ENCODE measurements around the gene PDIA6.

The PDIA6 gene, protein sequence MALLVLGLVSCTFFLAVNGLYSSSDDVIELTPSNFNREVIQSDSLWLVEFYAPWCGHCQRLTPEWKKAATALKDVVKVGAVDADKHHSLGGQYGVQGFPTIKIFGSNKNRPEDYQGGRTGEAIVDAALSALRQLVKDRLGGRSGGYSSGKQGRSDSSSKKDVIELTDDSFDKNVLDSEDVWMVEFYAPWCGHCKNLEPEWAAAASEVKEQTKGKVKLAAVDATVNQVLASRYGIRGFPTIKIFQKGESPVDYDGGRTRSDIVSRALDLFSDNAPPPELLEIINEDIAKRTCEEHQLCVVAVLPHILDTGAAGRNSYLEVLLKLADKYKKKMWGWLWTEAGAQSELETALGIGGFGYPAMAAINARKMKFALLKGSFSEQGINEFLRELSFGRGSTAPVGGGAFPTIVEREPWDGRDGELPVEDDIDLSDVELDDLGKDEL

DNA sequence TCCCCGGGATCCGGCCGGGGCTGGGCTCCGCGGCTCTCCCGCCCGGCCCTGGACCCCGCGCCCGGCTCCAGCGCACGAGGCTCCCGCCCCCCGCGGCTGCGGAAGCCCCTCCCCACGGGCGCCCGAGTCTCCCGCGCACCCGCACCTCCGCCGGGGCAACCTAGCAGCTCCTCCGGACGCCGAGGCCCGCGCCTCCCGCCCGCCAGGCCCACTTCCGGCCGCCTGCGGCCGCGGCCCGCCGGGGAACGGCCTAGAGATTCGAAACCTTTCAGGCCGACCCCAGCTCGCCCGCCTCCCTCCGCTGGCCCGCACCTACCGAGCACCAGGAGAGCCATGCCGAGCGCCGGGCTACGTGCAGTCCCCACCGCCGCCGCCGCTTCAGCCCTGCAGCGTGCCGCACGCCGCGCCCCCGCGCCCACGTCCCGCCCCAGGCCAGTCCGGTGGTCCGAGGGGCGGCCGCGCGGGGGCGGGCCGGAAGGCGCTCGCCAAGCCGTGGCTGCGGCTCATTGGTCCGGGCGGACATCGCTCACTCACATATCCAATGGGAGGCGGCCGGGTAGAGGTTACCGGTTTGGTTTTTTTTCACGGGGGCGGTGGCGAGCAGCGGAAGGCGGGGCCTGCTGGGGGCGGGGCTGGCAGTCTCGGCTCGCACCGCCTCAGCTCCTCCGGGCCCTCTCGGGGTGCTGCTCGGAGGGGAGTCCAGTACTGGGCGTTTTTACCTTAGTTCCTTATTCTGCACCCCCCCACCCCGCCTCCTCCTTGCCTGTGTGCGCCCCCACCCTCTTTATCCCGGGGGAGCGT lies at the start of gene PDIA6:
Gene PDIA6, minus strand, starts transcription at position 424 of the 801 bp plus-strand sequence. Its CDS starts 89 bp downstream, at position 335.
- peak; percentile 98 for DNase-seq (ENCODE audit: low spot score)

DNA sequence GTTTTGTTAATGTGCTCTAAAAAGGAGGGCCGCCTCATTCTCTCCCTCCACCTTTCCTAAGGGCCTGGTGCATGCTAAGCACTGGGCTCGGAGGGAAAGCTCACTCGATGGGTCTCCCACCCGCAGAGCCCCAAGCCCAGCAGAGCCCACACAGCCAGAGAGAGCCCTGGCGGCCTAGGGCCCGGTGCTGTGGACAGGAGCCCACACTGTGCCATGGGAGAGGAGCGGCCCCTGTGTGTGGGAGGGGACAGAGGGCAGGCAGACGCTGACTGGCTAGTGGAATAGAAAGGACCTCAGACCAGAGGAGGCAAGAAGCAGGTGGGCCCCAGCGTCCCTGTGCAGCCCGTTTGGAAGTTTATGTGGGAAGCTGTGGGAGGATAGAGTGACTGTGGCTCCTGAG lies 49.7 kb upstream of the PDIA6 start:
- no peak for DNase-seq (ENCODE audit: low spot score)

DNA sequence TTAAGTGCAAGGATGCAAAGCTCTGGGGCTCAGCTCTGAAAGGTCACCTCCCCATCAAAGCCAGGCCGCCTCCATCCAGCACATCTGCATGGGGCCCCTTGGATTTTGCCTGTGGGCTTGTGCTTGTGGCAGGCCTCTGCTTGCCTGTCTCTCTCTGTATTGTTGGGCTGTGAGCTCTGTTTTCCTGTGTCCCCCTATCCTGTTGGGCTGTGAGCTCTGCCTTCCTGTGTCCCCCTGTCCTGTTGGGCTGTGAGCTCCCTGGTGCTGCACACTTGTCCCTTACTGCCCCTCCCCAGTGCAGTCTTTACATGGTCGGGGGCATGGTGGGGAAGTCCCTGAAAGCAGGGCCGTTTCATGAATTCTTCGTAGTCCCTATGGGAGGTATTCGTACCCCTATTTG lies 49.2 kb upstream of the PDIA6 start:
- DNase-seq (ENCODE audit: low spot score): no peak

DNA sequence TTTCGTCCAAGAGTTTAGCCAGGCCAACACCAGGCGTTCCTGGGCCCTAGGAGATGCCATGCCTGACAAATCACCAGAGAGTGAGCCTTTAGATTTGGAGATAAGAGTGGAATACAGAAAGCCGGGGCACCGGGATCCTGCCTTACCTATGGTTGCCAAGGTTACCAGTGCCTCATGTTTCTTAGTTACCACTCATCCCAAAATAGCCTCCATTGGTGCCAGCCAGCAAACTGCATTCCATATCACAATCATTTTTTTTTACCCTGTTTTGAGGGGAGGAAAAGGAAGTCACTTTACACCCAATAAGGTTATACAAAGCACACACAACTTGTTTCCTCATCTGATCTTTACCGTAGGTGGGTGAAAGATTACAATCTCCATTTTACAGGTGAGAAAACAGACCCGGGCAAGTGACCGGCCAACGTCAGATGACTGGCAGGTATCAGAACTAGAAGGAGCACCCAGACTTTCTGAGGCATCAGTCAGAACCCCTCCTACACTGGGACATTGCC lies 48.3 kb upstream of the PDIA6 start:
- DNase-seq (ENCODE audit: low spot score): no peak

DNA sequence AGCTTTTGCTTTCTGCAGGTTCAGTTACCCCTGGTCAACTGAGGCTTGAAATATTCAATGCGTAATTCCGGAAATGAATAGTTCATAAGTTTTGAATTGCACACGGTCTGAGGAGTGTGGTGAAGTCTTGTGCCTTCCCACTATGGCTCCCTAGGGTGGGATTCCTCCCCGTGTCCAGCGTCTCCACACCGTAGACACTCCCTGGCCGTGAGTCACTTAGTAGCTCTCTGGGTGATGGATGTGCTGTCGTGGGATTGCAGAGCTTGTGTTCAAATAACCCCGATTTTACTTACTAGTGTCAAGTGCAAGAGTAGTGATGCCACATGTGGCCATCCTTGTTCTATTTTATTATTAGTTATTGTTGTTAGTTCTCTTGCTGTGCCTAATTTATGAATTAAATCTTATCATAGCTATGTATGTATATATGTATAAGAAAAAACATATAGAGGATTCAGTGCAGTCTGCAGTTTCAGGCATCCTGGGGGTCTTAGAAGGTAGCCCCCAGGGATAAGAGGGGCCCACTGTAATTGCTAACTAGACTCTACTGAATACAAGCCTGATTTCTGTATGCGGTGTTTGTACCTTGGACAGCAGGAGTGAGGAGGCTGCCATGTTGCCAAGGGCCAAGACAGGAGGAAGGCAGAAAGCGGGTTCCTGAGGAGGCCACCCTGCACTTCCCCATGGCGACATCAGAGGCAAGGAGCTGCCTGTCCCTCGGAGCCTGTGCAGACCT lies 47.7 kb upstream of the PDIA6 start:
- DNase-seq (ENCODE audit: low spot score): no peak

DNA sequence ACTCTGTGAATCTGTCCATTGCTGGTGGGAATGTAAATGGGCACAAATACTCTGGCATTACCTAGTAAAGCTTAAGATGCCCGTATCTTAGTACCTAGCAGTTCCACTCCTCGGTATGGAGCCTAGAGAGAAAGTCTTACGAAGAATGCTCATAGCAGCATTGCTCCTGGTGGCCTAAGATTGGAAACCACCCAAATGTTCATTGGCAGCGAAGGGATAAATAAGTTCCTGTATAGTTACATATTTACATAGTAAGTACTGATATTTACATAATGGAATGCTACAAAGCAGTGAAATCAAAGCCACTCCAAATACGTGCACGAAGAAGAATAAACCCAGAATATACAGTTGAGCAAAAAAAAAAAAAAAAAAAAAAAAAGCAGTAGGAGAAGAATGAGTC lies 46.7 kb upstream of the PDIA6 start:
- no peak for DNase-seq (ENCODE audit: low spot score)

DNA sequence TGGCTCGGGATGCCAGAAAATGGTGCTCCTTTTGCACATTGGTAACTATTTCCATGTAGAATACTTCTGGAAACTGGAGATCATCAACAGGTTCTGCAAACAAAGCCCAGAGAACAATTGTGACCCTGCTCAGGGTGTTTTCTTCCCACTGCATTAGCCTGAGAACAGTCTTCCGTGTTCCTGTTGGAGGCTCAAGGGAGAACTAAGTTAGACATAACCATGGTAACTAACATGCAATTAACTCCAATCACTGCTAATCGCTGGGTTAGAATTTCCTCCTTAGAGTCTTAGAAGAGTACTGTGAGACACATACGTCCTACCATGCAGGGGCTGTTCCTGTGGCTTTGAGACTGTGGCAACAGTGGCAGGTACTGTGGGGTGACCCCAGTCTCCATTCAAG lies 36.0 kb upstream of the PDIA6 start:
- DNase-seq (ENCODE audit: low spot score): no peak

DNA sequence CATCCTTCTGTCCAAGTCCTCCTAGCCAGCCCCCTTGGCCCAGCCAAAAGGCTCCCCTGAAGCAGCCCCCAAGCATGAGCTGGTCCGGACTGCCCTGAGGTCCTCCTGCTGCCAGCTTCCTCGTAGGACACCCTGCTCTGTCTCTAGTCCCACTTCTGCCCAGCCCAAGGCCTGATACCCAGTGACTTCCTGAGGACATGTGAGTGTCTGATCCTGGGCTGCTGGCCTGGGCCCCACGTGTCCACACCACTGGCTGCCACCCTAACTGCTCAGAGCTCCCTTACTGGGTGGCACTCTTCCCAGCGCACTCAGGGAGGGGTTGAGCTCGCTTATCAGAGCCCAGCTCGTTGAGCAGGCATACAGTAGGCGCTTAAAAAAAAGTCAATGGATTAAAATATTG lies 34.4 kb upstream of the PDIA6 start:
- DNase-seq (ENCODE audit: low spot score): no peak

DNA sequence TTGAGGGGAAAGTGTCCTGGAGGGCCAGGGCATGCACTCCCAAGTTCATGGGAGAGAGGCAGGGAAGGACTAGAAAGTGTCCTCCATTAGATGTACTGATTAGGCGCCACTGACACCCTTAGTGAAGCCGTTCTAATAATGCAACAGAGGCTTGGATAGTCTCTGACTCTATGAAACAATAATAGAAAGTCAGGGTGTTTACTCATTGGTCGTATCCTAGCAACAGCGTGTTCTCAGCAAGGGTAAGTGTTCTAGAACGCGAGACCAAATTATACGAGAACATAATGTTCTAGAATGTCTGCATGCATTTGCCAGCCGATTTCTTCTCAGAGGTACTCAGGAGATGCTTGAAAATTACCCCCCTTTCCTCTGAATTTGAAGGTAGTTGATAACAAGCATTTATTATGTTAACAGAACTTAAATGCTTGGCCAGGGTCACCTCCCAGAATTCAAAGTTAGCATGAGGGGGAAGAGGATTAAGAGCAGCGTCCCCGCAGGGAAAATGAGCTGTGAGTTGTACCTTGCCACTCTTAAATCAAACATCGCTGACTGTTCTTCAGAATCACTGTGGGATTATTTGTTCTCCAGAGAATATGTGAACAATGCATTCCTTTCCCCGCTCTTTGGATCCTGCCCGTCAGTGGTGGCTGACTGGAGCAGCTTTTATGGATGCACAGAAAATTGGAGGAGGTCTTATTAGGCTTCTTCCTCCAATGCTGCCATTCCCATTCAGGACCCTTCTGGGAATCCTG lies 33.7 kb upstream of the PDIA6 start:
- no peak for DNase-seq (ENCODE audit: low spot score)

DNA sequence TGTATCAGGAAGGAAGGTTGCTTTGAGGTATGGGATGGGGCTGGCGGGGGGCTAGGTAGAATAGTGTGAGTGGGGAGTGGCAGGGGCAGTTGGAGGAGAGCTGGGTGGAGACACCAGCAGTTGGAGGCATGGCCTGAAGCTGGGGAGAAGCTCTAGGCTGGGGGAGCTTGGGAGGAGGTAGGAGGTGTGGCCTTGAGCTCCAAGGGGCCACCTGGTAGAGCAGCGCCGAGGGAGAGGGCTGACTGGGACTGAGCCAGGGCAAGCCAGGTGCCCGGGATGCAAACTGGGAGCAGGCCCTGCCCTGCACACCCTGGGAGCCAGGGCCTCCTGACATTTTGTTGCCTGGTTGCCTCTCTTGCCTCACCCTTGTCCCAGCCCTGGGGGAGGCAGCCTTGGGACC lies 33.1 kb upstream of the PDIA6 start:
- no peak for DNase-seq (ENCODE audit: low spot score)

DNA sequence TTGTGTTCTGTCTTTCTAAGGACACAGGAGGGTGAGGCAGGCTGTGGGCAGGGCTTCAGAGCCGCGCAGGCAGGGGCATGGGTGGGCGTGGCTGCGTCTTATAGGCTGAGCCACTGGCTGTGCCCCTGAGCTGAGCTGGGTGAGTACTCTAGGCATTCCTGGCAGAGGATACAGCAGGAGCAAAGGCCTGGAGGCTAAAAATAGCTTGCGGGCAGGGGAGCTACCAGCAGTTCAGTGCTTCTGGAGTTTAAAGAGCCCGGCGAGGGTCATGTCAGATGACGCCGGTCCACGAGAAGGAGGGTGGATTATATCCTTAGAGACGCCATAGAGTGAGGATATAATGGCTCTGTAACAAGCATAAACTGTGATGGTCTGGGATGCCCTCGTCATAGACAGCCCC lies 31.5 kb upstream of the PDIA6 start:
- peak; percentile 70 for DNase-seq (ENCODE audit: low spot score)

DNA sequence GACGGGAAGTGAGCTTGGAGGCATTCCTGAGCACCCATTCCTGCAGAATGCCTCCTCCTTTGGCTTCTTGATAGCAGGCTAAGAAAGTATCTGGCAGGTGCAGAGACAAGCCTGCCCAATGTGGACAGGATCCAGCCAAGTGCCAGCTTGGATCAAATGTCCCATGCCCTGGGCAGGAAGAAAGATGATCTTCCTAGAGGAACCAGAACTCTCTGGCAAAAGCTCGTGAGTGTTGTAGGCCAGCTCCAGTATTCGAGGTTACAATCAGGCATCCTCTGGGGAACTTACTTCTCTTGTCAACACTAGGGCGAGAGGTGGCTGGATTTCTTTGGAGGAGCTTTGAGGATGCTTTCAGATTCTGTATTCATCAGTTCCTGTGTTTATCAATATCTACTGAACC lies 29.9 kb upstream of the PDIA6 start:
- DNase-seq (ENCODE audit: low spot score): no peak

DNA sequence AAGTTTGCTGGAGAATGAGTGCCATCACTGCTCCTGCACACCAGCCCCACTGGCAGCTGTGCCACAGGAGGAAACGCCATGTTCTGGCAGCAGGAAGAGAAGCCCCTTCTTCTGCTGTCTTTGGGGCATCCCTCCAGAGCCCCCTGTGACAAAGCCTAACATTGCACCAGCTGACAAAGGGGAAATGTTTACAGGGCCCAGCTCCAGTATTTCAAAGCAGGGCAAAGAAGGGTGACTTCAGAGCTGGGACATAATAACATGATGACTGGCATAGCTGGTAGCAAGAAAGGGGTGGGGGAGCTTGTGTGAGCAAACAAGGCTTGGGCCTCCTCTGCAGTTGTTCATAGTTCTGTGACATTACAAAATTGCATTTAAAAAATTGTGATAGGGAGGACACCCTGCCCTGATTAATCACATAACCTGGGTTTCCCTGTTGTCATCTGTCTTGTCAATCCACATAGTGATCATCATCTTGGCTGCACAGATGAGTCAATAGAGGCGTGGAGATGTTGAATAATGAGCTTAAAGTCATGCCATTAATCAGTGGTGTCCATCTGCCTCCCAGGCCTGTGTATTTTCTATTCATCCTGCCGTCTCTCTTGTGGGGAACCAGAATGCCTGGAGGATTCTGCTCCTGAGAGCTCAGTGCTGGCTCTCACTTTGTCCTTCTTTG lies 29.1 kb upstream of the PDIA6 start:
- DNase-seq (ENCODE audit: low spot score): no peak

DNA sequence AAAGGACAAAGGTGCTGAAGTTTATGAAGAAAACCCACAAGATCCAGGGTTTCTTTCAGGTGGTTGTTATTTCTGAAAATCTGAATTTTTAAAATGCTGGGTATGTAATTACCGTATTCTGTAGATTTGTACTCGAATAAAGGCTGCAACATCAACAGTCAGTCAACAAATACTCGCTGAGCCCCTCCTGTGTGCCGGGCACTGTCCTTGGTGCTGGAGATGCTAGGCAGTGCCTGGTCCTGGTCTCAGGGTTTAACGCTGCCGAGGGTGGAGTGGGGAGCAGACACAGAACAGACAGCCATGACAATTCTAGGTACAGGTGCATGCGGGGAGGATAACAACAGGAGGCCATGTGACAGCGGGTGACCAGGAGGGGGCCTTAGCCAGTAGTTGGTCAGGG lies 27.2 kb upstream of the PDIA6 start:
- DNase-seq (ENCODE audit: low spot score): no peak

DNA sequence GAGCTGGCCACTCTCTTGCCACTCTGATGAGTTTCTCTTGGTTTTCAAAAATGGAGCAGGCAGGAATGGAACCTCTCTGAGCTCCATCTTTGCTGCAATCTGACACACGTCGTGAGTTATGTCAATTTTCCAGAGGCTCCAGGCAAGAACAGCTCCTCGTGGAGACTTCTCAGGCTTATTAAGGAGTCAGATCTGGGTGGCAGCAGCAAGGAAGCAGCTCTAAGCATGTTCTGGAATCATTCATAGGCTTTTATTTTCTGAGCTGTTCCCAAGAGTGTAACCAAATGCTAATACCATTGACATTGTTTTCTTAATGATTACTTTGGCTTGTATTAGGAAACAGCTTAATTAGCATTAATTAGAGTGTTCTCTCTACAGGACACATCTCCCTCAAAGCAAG lies 26.1 kb upstream of the PDIA6 start:
- no peak for DNase-seq (ENCODE audit: low spot score)

DNA sequence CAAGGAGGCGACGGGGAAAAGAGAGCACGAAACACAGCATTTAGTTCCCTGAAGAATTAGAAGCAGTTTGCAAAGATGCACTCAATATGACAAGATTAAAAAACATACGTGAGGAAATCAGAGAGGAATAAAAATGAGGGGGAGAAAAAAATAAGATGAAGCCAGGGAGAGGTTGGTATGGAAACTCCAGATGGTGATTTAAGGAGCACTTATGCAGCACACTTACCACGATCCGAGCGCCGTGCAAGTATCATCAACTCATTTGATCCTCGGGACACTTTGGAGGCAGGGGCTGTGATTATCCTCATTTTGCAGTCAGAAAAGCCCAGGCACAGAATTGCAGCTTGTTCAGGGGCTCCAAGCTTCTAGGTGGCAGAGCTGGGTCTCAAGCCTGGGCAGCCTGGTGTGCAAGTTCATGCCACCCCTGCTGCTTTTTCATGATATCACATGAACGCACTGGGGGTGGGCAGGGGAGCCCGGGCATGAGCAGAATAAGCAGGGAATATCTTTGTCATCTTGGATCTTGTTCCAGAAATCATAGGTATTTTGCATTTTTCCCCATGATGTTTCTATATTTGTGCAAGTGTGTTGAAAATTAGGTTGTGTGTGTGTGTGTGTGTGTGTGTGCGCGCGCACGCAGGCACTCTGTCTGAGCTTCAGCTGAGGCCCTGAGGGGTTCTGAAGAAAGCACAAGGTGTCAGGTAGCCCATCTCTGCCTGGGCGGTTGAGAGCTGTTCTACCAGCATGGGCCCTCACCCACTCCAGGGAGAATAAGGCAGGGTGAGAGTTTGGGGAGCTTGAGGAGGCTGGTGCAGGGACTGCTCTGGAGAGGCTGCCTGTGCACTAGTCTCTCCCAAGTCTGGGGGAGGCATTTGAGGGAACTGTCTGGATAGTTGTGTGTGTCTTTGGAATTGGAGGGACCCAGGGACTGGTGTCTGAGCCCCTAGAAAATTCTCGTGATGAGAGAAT lies 25.0 kb upstream of the PDIA6 start:
- no peak for DNase-seq (ENCODE audit: low spot score)

DNA sequence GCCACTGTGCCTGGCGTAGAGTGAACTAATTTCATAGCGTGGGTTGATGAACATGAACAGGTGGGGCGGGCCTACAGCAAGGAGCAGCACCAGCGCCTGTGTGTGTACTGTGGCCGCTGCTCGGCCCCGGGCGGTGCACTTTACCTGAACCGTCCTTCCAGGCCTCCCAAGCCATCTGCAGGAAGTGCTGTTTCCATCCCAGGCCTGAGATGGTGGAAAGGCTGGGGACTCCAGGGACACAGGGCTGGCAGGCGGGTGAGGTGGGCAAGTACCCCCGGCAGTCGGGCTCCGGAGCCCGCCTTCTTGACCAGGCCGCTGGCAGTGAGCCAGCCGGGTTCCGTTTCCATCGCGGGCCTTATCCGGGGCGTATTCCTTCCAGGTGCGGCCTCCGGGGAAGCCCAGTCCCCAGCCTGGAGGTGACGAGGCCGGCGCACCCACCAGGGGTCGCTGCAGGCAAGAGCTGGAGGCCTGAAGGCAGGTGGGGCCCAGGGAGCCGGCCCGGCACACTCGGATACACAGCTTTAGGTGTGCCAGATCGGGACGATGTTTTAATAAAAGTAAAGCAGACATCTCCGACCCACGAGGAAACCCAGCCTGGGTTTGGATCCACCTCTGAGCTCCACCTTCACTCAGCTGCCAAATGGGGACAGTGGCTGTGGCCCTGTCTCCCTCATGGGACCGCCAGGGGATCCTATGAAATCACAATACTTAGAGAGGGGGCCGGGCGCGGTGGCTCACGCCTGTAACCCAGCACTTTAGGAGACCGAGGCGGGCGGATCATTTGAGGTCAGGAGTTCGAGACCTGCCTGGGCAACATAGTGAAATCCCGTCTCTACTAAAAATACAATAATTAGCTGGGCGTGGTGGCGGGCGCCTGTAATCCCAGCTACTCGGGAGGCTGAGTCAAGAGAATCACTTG lies 22.7 kb upstream of the PDIA6 start:
- peak; percentile 62 for DNase-seq (ENCODE audit: low spot score)

DNA sequence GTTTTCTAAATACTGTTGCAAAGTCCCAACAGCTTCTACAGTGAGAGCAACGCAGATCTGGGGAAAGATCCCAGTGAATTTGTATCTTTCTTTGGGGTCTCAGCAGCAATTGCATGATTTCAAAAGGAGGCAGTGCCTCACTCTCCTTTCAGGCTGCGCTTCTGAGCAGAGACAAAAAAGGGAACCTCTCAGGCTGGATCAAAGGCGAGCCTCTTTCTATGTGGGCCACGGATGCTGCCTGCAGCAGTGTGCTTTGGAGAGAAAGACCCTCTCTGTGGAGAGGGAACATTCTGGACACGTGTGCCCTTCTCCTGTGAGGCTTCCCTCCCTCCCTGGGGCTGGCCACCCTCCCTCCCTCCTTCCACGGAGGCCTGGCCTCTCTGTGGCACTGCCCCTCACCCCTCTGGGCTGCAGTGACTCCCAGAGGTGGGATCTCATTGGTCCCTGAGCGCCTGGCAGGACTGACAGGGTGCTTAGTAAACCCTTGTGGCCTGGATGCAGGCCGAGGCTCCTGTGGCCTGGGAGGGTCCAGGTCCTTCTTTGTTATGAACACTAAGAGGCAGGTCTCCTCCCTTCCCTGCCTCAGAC lies 21.6 kb upstream of the PDIA6 start:
- DNase-seq (ENCODE audit: low spot score): no peak
